Daoy (cell line): ENCODE results near the gene RAB40B. TPM values are rescaled to one million over a fixed set of nuclear protein-coding genes. Genes with fewer than 3 reads are reported as not detected.

ENCODE experiments used
- DNase-seq: peaks from one replicate; pipeline ENCODE4 v3.0.0-alpha.2; 2015; ENCODE audit warnings: low read depth
- total RNA-seq: library from RNA; depleted of rRNA; stranded (reverse); fragments of >200 nt; shearing (Covaris generic); gene quantifications from 2 replicates; pipeline ENCODE4 v1.2.3, GENCODE V29; 2014

The RAB40B gene
- total RNA-seq, 1 experiment from 2014 or later, result 1.5 TPM

- no peak for DNase-seq
These were observed 6.2 kb downstream of the RAB40B start for GRCh38 chr17:82692268-82692667.

- DNase-seq, result no peak
These were observed 6.8 kb downstream of the RAB40B start for GRCh38 chr17:82691714-82692113.

GRCh38 chr17:82690786-82691489 lies 7.6 kb downstream of the RAB40B start:
- DNase-seq, result no peak

GRCh38 chr17:82689077-82689476 lies 9.4 kb downstream of the RAB40B start:
- no peak for DNase-seq

GRCh38 chr17:82687871-82688270 lies 10.6 kb downstream of the RAB40B start:
- DNase-seq, result no peak

- DNase-seq, result no peak
These were observed 11.1 kb downstream of the RAB40B start for GRCh38 chr17:82687375-82687861.

- DNase-seq, result no peak
These were observed 11.9 kb downstream of the RAB40B start for GRCh38 chr17:82686366-82687324.

- DNase-seq, result no peak
These were observed 13.2 kb downstream of the RAB40B start for GRCh38 chr17:82685291-82685690.

GRCh38 chr17:82684228-82684841 lies 14.2 kb downstream of the RAB40B start:
- DNase-seq, result no peak

GRCh38 chr17:82683534-82683933 lies 15.0 kb downstream of the RAB40B start:
- DNase-seq, result no peak

- DNase-seq, result no peak
These were observed 17.0 kb downstream of the RAB40B start for GRCh38 chr17:82681547-82681946.

GRCh38 chr17:82679586-82680465 lies 18.7 kb downstream of the RAB40B start:
- no peak for DNase-seq

- no peak for DNase-seq
These were observed 20.1 kb downstream of the RAB40B start for GRCh38 chr17:82678265-82678891.

GRCh38 chr17:82677353-82677925 lies 21.1 kb downstream of the RAB40B start:
- DNase-seq, result no peak

GRCh38 chr17:82675476-82676245 lies 22.8 kb downstream of the RAB40B start:
- DNase-seq, result no peak

- no peak for DNase-seq
These were observed 23.6 kb downstream of the RAB40B start for GRCh38 chr17:82674656-82675475.

GRCh38 chr17:82670661-82671450 lies 27.6 kb downstream of the RAB40B start:
- DNase-seq, result no peak

GRCh38 chr17:82668631-82669099 lies 29.8 kb downstream of the RAB40B start:
- DNase-seq, result peak; percentile 77
